Measurements from ENCODE around the gene OTOG. TPM values are rescaled to one million over a fixed set of nuclear protein-coding genes. Genes with fewer than 3 reads are reported as not detected.

OTOG gene
- total and polyA plus RNA-seq, 2 donors (not counting 3 experiments of a cell fraction or from before 2014, with no cell fraction given) = not detected

DNA sequence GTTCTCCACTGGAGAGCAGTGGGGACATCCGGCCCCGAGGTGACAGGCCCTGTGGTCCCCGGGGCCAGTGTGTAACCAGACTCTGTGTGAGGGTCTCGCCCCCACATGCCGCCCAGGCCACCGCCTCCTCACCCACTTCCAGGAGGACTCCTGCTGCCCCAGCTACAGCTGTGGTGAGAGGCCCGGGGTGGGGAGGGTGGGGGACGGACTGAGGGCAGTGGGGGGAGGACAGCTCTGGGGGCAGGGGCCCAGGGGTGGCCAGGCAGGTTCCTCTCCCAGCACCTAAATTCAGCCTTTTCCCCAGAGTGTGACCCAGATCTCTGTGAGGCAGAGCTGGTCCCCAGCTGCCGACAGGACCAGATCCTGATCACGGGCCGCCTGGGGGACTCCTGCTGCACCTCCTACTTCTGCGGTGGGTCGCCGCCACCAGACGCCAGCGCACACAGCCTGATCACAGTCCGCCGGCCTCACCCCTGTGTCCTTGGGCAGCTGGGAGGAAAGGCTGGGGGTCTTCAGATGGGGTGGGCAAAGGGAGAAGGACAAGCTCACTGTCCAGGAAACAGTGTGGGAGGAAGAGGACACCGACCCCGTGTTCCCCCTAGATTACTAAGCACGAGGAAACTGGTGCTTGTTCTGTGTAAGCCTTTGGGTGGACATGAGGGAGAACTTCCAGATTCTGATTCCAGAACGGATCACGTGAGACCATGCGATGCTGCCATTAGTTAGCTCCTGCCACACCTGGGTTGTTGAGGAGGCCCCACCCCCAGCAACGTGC, 87.9 kb downstream of the OTOG start:
- Histone ChIP-seq H4K20me1 (replicated peaks; ENCODE audit: control insufficient read depth, extremely low read depth, insufficient read depth, low read length) (no peaks in the 10 kb centered on the region), H3K36me3 (ENCODE audit: control insufficient read depth in 2 of 2, extremely low read depth in 1 of 2, insufficient read depth in 2 of 2, low read length in 2 of 2) (no peaks in the 10 kb centered on the region), H3K9me3 (replicated peaks; ENCODE audit: control insufficient read depth, insufficient read depth, low read length) (no peaks in the 10 kb centered on the region), H3K79me2 (ENCODE audit: control insufficient read depth, insufficient read depth, low read length) (no peaks in the 10 kb centered on the region), H3K27ac (ENCODE audit: insufficient read depth, low read depth, low read length) (no peak overlapping the region), H3K9me1 (replicated peaks; ENCODE audit: control insufficient read depth, extremely low read depth, insufficient read depth, low read length) (no peaks in the 10 kb centered on the region), H3K4me1 (ENCODE audit: control insufficient read depth, extremely low read depth, insufficient read depth, low read length) (no peaks in the 10 kb centered on the region), H3K27me3 (ENCODE audit: control insufficient read depth in 2 of 2, insufficient read depth in 2 of 2, low read length in 2 of 2) (peaks cover 0 to 2% of the 10 kb centered on the region in 2 experiments), H3K9ac (replicated peaks; ENCODE audit: extremely low read depth, insufficient read depth, low read length) (no peak overlapping the region), H3K4me2 (ENCODE audit: insufficient read depth, low read length) (no peak overlapping the region), H2AFZ (ENCODE audit: low read depth, low read length) (no peak overlapping the region), H3K4me3 (replicated peaks in 1 of 3; ENCODE audit: insufficient read depth in 1 of 3, low read depth in 1 of 3, low read length in 3 of 3) (no peak overlapping the region)
- no peak for TF ChIP-seq GATA2 (IDR thresholded peaks at IDR 0.05; ENCODE audit: insufficient read depth, insufficient read length, low read depth, low read length)
- TF ChIP-seq, protein P1, sequence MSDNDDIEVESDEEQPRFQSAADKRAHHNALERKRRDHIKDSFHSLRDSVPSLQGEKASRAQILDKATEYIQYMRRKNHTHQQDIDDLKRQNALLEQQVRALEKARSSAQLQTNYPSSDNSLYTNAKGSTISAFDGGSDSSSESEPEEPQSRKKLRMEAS (IDR thresholded peaks at IDR 0.05; ENCODE audit: insufficient read depth, insufficient read length) = no peak
- TF ChIP-seq, protein P2, sequence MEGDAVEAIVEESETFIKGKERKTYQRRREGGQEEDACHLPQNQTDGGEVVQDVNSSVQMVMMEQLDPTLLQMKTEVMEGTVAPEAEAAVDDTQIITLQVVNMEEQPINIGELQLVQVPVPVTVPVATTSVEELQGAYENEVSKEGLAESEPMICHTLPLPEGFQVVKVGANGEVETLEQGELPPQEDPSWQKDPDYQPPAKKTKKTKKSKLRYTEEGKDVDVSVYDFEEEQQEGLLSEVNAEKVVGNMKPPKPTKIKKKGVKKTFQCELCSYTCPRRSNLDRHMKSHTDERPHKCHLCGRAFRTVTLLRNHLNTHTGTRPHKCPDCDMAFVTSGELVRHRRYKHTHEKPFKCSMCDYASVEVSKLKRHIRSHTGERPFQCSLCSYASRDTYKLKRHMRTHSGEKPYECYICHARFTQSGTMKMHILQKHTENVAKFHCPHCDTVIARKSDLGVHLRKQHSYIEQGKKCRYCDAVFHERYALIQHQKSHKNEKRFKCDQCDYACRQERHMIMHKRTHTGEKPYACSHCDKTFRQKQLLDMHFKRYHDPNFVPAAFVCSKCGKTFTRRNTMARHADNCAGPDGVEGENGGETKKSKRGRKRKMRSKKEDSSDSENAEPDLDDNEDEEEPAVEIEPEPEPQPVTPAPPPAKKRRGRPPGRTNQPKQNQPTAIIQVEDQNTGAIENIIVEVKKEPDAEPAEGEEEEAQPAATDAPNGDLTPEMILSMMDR (IDR thresholded peaks at IDR 0.05; ENCODE audit: extremely low read depth in 1 of 2, insufficient read depth in 1 of 2, low read depth in 1 of 2, low read length in 2 of 2) = no peak
- TF ChIP-seq JUN (IDR thresholded peaks at IDR 0.05; ENCODE audit: borderline replicate concordance, insufficient read depth, insufficient read length, low read depth) = no peak
- TF ChIP-seq POLR2A (IDR thresholded peaks at IDR 0.05; ENCODE audit: low read depth, low read length) = no peak
- no peak for TF ChIP-seq MYC (IDR thresholded peaks at IDR 0.05; ENCODE audit: low read depth, low read length)
- no peak for TF ChIP-seq POLR2AphosphoS5 (IDR thresholded peaks at IDR 0.05; ENCODE audit: insufficient read depth, low read depth, low read length)
- TF ChIP-seq FOS (IDR thresholded peaks at IDR 0.05; ENCODE audit: borderline replicate concordance, insufficient read depth, low read length) = no peak
- TF ChIP-seq EZH2 (IDR thresholded peaks at IDR 0.05; ENCODE audit: borderline replicate concordance, low read depth, low read length, severe bottlenecking) = no peak
- DNase-seq (ENCODE audit: low read depth, low spot score) (no peak), FAIRE-seq (no peak)
- CTCF ChIA-PET = no interaction called here
- no TSS peak for BruUV-seq (replicated peaks)
- POLR2A ChIA-PET = no interaction called here
- intact Hi-C loops (cut with micrococcal nuclease) = no loop called here
- dilution Hi-C loops (cut with MboI; ENCODE audit: extremely low pct_ligation_motif_present, low sequenced_read_pairs) = no loop called here

Data from endothelial cell of umbilical vein (primary cell).